PC-9 (cell line): ENCODE results near the gene FNDC3B. TPM values are rescaled to one million over a fixed set of nuclear protein-coding genes. Genes with fewer than 3 reads are reported as not detected.

Source experiments
- BruUV-seq: library from RNA; stranded (reverse); fragments of 400-500 nt; replicated peaks from 2 replicates; lab custom pipeline; 2021; lab: Mats Ljungman, UMichigan
- CTCF ChIA-PET: fragments of 300-600 bp; sonication (Branson Sonifier 250); formaldehyde crosslinking; loops from one replicate; lab custom pipeline; 2022; ENCODE audit warnings: antibody characterized with exemption; lab: Charles Lee
- POLR2A ChIA-PET: fragments of 300-600 bp; sonication (Branson Sonifier 250); formaldehyde crosslinking; loops from one replicate; lab custom pipeline; 2022; ENCODE audit warnings: antibody characterized with exemption; ENCODE audit not compliant: unreplicated experiment; lab: Charles Lee
- DNase-seq, 2 experiments: peaks; one replicate each; pipeline versions ENCODE4 v3.0.0 to v3.0.0-alpha.2; 2015 to 2022; ENCODE audit warnings: mixed read lengths in 1 of 2
- H2AFZ ChIP-seq: fragments of 200-600 bp; sonication (generic); 2 replicates; pipeline ENCODE4 v1.8.1; 2017; ENCODE audit warnings: antibody characterized with exemption
- H3F3A ChIP-seq: fragments of 200-600 bp; sonication (generic); 2 replicates; pipeline ENCODE4 v1.8.1; 2017; ENCODE audit warnings: antibody characterized with exemption, mild to moderate bottlenecking, low read depth; ENCODE audit not compliant: insufficient read depth
- H3K27ac ChIP-seq: fragments of 200-600 bp; sonication (generic); 2 replicates; pipeline ENCODE4 v1.6.1; 2016; ENCODE audit warnings: mixed run types
- H3K27me3 ChIP-seq: fragments of 200-600 bp; sonication (generic); 2 replicates; pipeline ENCODE4 v1.6.1; 2016; ENCODE audit warnings: low read depth, mixed run types; ENCODE audit not compliant: insufficient read depth
- H3K36me3 ChIP-seq: fragments of 200-600 bp; sonication (generic); 2 replicates; pipeline ENCODE4 v1.6.1; 2016; ENCODE audit warnings: low read depth, mixed run types
- H3K4me1 ChIP-seq: fragments of 200-600 bp; sonication (generic); replicated peaks from 2 replicates; pipeline ENCODE4 v1.6.1; 2016; ENCODE audit warnings: mixed run types; ENCODE audit not compliant: insufficient read depth
- H3K4me2 ChIP-seq: fragments of 200-600 bp; sonication (generic); 2 replicates; pipeline ENCODE4 v1.6.1; 2017; ENCODE audit warnings: mixed run types
- H3K4me3 ChIP-seq: fragments of 200-600 bp; sonication (generic); 2 replicates; pipeline ENCODE4 v1.6.1; 2016; ENCODE audit warnings: mixed run types
- H3K79me2 ChIP-seq: fragments of 200-600 bp; sonication (generic); 2 replicates; pipeline ENCODE4 v1.6.1; 2017; ENCODE audit warnings: low read depth, mixed run types
- H3K9me2 ChIP-seq: fragments of 200-600 bp; sonication (generic); 2 replicates; pipeline ENCODE4 v1.8.1; 2017; ENCODE audit warnings: mild to moderate bottlenecking; ENCODE audit not compliant: insufficient read depth
- H3K9me3 ChIP-seq: fragments of 200-600 bp; sonication (generic); 2 replicates; pipeline ENCODE4 v1.8.1; 2016; ENCODE audit warnings: low read depth; ENCODE audit not compliant: insufficient read depth
- H4K20me1 ChIP-seq: fragments of 200-600 bp; sonication (generic); 2 replicates; pipeline ENCODE4 v1.8.1; 2017; ENCODE audit not compliant: insufficient read depth
- EZH2 ChIP-seq: fragments of 200-600 bp; sonication (generic); IDR thresholded peaks from 2 replicates; pipeline ENCODE4 v1.8.0; 2017; ENCODE audit warnings: antibody characterized with exemption, low read depth
- intact Hi-C: fragments of 100-400 bp; cut with micrococcal nuclease; formaldehyde crosslinking; loops from one replicate; pipeline ENCODE4 v1.10.0; 2022; ENCODE audit not compliant: unreplicated experiment
- total RNA-seq: library from RNA; stranded (reverse); gene quantifications from 2 replicates; pipeline ENCODE4 v1.2.3, GENCODE V29; 2021
- TF ChIP-seq, protein P1 (sequence below): fragments of 200-600 bp; sonication (generic); conservative IDR thresholded peaks from 2 replicates; pipeline ENCODE4 v1.6.1; 2017; ENCODE audit warnings: mixed run types, antibody characterized with exemption, mild to moderate bottlenecking, moderate library complexity

FNDC3B gene
- total RNA-seq, 1 experiment from 2014 or later, result 106 TPM

DNA sequence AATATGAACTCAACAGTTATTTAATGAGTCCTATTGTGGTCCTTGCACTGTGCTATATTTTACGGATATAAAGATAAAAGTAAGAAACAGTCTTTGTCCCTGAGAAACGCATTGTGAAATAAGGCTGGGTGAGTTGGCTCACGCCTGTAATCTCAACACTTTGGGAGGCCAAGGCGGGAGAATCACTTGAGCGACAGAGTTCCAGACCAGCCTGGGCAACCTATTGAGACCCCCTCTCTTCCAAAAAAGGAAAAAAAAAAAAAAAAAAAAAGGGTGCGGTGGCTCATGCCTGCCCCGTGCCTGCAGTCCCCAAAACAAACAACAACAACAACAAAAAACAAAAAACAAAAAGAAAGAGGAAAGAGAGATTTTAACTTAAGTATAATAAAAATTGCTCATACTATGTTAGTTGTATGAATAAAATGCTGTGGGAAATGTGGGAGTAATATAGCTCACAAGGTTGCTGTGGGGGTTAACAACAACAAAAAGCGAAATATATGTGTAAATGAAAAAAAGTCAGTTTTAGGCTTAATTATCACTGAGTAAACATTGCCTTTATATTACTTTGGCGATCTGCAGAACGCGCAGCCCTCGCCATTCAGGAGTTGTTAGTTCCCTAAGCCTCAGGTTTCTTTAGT, 461 bp upstream of the FNDC3B start:
- Histone ChIP-seq H3K79me2 (peaks cover 66% of the 10 kb centered on the region), H2AFZ (peak overlapping the region; percentile 69), H3K27me3 (no peaks in the 10 kb centered on the region), H3F3A (peaks cover 42% of the 10 kb centered on the region), H3K4me2 (peak overlapping the region; percentile 80), H3K4me3 (peak overlapping the region; percentile 63), H3K9me3 (peaks cover 6% of the 10 kb centered on the region; the same call in 1 of the 2 replicates), H4K20me1 (peaks cover 19% of the 10 kb centered on the region), H3K27ac (peak overlapping the region; percentile 96), H3K4me1 (peaks cover 52% of the 10 kb centered on the region), H3K9me2 (no peaks in the 10 kb centered on the region), H3K36me3 (peaks cover 22% of the 10 kb centered on the region)
- intact Hi-C loops, result loop anchor here (1.0 kb wide), 3 partner anchors 104 to 229 kb away; partner anchors contain the start of gene PLD1
- TF ChIP-seq, protein P1, sequence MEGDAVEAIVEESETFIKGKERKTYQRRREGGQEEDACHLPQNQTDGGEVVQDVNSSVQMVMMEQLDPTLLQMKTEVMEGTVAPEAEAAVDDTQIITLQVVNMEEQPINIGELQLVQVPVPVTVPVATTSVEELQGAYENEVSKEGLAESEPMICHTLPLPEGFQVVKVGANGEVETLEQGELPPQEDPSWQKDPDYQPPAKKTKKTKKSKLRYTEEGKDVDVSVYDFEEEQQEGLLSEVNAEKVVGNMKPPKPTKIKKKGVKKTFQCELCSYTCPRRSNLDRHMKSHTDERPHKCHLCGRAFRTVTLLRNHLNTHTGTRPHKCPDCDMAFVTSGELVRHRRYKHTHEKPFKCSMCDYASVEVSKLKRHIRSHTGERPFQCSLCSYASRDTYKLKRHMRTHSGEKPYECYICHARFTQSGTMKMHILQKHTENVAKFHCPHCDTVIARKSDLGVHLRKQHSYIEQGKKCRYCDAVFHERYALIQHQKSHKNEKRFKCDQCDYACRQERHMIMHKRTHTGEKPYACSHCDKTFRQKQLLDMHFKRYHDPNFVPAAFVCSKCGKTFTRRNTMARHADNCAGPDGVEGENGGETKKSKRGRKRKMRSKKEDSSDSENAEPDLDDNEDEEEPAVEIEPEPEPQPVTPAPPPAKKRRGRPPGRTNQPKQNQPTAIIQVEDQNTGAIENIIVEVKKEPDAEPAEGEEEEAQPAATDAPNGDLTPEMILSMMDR, result no peak
- CTCF ChIA-PET, result interaction anchor here (0.7 to 0.9 kb wide), 2 partner anchors 267 to 1041 kb away, joined by 4 to 6 read pairs; no protein-coding TSS in a partner anchor
- no TSS peak for BruUV-seq
- no peak for DNase-seq
- POLR2A ChIA-PET, result interaction anchor here (0.6 to 0.8 kb wide), 5 partner anchors 43 to 1356 kb away, joined by 3 to 10 read pairs (median 4); no protein-coding TSS in a partner anchor

DNA sequence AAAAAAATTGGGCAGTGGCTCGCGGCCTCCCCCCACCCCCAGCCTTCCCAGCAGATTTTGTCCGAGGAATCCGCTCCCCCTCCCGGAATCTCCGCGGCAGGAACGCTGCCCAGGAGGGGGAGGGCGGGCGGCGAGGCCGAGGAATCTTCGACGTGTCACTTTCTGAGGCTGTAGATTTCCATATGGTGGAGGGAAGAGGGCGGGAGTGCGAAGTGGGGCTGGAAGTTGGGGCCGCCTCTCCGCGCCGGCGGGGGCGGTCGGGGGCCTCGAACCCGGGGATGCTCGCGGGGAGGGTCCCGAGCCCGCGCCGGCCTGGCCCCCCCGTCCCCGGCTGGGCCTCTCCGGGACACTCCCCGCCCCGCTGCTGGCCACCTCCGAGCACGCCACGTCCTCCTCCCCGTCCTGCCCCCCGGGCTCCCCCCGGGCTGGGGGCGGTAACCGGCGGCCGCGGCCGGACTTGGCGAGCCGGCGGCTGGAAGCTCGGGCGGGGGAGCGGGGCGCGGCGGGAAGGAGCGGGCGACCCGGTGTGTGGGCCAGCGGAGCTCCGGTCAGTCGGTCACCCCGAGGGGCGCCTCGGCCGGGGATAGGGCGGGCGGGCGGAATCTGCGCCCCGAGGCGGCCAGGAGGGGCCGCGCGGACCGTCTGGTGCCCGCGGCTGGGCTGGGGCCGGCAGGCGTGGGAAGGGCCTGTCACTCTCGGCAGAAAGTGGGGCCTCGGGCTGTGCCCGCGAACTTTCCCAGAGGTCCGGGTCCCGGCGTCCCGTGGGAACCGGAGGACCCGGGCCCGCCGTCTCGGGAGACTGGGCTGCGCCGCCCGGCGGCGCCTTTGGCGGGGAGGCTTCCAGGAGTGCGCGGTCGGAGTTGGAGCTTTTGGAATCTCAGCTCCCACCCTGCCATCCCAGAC, 951 bp downstream of the FNDC3B start:
- Histone ChIP-seq H3K9me2 (no peaks in the 10 kb centered on the region), H3K4me3 (peak overlapping the region; percentile 63), H3F3A (peaks cover 51% of the 10 kb centered on the region), H3K4me1 (peaks cover 66% of the 10 kb centered on the region), H4K20me1 (peaks cover 32% of the 10 kb centered on the region), H3K36me3 (peaks cover 36% of the 10 kb centered on the region), H3K27ac (peak overlapping the region; percentile 96), H2AFZ (peak overlapping the region; percentile 69), H3K9me3 (no peaks in the 10 kb centered on the region), H3K27me3 (no peaks in the 10 kb centered on the region), H3K79me2 (peaks cover 80% of the 10 kb centered on the region), H3K4me2 (peak overlapping the region; percentile 80)
- TF ChIP-seq, protein P1, result no peak; the same call in 1 of the 2 replicates
- no peak for TF ChIP-seq EZH2
- BruUV-seq, result no TSS peak
- CTCF ChIA-PET, result interaction anchor here (0.7 to 1.1 kb wide), 2 partner anchors 210 to 301 kb away, joined by 3 to 21 read pairs; no protein-coding TSS in a partner anchor
- POLR2A ChIA-PET, result interaction anchor here (0.6 to 1.0 kb wide), 4 partner anchors 166 to 1042 kb away, joined by 4 to 9 read pairs (median 7); no protein-coding TSS in a partner anchor
- intact Hi-C loops, result loop anchor here (2.0 to 5.0 kb wide), 5 partner anchors 80 to 393 kb away; no protein-coding TSS in a partner anchor
- peak; percentile 79 to 88 for DNase-seq
